Measurements from ENCODE around the gene ATP6V0D1. TPM values are rescaled to one million over a fixed set of nuclear protein-coding genes. Genes with fewer than 3 reads are reported as not detected.

Gene ATP6V0D1
- polyA plus RNA-seq, 3 donors = 34.0 to 77.2 (median 67.3) TPM

GRCh38 chr16:67391424-67392300 is 89.3 kb downstream of the ATP6V0D1 start:
- 48 to 76% (median 56%) methylated on average over 12 to 15 of the region's 15 CpGs for WGBS, 3 donors
- H3K27ac ChIP-seq (ENCODE audit: low read depth, low read length) = no peak overlapping the region

GRCh38 chr16:67390816-67391423 is 90.0 kb downstream of the ATP6V0D1 start:
- 82 to 94% (median 82%) methylated on average over 11 of the region's 11 CpGs for WGBS, 3 donors

GRCh38 chr16:67389911-67390815 is 90.8 kb downstream of the ATP6V0D1 start:
- 62 to 90% (median 74%) methylated on average over 26 to 27 of the region's 27 CpGs for WGBS, 3 donors
- H3K27ac ChIP-seq (ENCODE audit: low read depth, low read length) = no peak overlapping the region

More at GRCh38 chr16:67390816-67391423, 90.0 kb downstream of the ATP6V0D1 start:
- H3K27ac ChIP-seq (ENCODE audit: low read depth, low read length) = no peak overlapping the region

- H3K27ac ChIP-seq (ENCODE audit: low read depth, low read length) = no peak overlapping the region
- WGBS, 3 donors = 85 to 98% (median 89%) methylated on average over 2 of the region's 2 CpGs
Observed at GRCh38 chr16:67388591-67388990, 92.4 kb downstream of the ATP6V0D1 start.

- 88 to 95% (median 93%) methylated on average over 8 of the region's 8 CpGs for WGBS, 3 donors
Observed at GRCh38 chr16:67388191-67388590, 92.8 kb downstream of the ATP6V0D1 start.

More at GRCh38 chr16:67388191-67388590, 92.8 kb downstream of the ATP6V0D1 start:
- no peak overlapping the region for H3K27ac ChIP-seq (ENCODE audit: low read depth, low read length)

Other genes starting within 250 kb of the ATP6V0D1 start
- 10 to 100 TPM; 11.3 to 41.7 (median 33.4) TPM for gene FHOD1, start 233.7 kb downstream of the ATP6V0D1 start, polyA plus RNA-seq
- 1 to 10 TPM in 1 of 3 donors, under 1 TPM in 2; 0.26 to 1.6 (median 0.82) TPM for gene SLC9A5, start 232.2 kb downstream of the ATP6V0D1 start, polyA plus RNA-seq
- gene PLEKHG4, start 201.6 kb downstream of the ATP6V0D1 start, polyA plus RNA-seq = 10 to 100 TPM in 2 of 3 donors, 1 to 10 TPM in 1; 5.6 to 12.6 (median 11.6) TPM
- gene KCTD19, start 154.4 kb downstream of the ATP6V0D1 start, polyA plus RNA-seq = under 1 TPM in 2 of 3 donors, not detected in 1; 0.05 to 0.56 TPM
- 1 to 10 TPM in 1 of 3 donors, under 1 TPM in 2; 0.15 to 1.1 (median 0.82) TPM for gene LRRC36, start 154.3 kb downstream of the ATP6V0D1 start, polyA plus RNA-seq
- 10 to 100 TPM; 11.1 to 33.7 (median 16.8) TPM for gene TPPP3, start 87.7 kb downstream of the ATP6V0D1 start, polyA plus RNA-seq
- 1 to 10 TPM; 6.8 to 8.9 (median 7.8) TPM for gene ZDHHC1, start 64.7 kb downstream of the ATP6V0D1 start, polyA plus RNA-seq
- 1 to 10 TPM; 1.3 to 5.4 (median 2.4) TPM for gene HSD11B2, start 50.0 kb downstream of the ATP6V0D1 start, polyA plus RNA-seq
- under 1 TPM in 1 of 3 donors, not detected in 2; 0.09 TPM for gene AGRP, start 2.4 kb upstream of the ATP6V0D1 start, polyA plus RNA-seq
- gene RIPOR1, start 47.7 kb upstream of the ATP6V0D1 start, polyA plus RNA-seq = 10 to 100 TPM; 26.1 to 74.9 (median 61.1) TPM
- 10 to 100 TPM; 12.4 to 26.0 (median 15.2) TPM for gene CTCF, start 81.4 kb upstream of the ATP6V0D1 start, polyA plus RNA-seq
- 1 to 10 TPM in 2 of 3 donors, under 1 TPM in 1; 0.45 to 1.9 (median 1.7) TPM for gene CARMIL2, start 164.0 kb upstream of the ATP6V0D1 start, polyA plus RNA-seq
- gene ACD, start 179.1 kb upstream of the ATP6V0D1 start, polyA plus RNA-seq = 10 to 100 TPM; 12.7 to 15.6 (median 13.3) TPM
- gene PARD6A, start 179.8 kb upstream of the ATP6V0D1 start, polyA plus RNA-seq = 10 to 100 TPM in 1 of 3 donors, 1 to 10 TPM in 2; 1.7 to 24.8 (median 3.4) TPM
- 10 to 100 TPM; 10.4 to 88.2 (median 16.5) TPM for gene ENKD1, start 185.6 kb upstream of the ATP6V0D1 start, polyA plus RNA-seq
- 1 to 10 TPM; 3.5 to 6.5 (median 4.9) TPM for gene C16orf86, start 185.7 kb upstream of the ATP6V0D1 start, polyA plus RNA-seq
- 10 to 100 TPM in 2 of 3 donors, 1 to 10 TPM in 1; 8.7 to 13.3 (median 13.1) TPM for gene GFOD2, start 238.2 kb upstream of the ATP6V0D1 start, polyA plus RNA-seq